HG03442 (cell line): Measurements from ENCODE around the gene HNRNPH3.
"Not testable (repeated sequence)": the region's sequence is repeated elsewhere in the genome, so short reads cannot be mapped to it uniquely, and the experiment has no call there.

Source experiments
- ATAC-seq: cut with Tn5 transposase; IDR thresholded peaks from one replicate; pipeline ENCODE4 v1.9.1; 2021; ENCODE audit warnings: mild to moderate bottlenecking, moderate library complexity; ENCODE audit not compliant: unreplicated experiment

The HNRNPH3 gene

DNA sequence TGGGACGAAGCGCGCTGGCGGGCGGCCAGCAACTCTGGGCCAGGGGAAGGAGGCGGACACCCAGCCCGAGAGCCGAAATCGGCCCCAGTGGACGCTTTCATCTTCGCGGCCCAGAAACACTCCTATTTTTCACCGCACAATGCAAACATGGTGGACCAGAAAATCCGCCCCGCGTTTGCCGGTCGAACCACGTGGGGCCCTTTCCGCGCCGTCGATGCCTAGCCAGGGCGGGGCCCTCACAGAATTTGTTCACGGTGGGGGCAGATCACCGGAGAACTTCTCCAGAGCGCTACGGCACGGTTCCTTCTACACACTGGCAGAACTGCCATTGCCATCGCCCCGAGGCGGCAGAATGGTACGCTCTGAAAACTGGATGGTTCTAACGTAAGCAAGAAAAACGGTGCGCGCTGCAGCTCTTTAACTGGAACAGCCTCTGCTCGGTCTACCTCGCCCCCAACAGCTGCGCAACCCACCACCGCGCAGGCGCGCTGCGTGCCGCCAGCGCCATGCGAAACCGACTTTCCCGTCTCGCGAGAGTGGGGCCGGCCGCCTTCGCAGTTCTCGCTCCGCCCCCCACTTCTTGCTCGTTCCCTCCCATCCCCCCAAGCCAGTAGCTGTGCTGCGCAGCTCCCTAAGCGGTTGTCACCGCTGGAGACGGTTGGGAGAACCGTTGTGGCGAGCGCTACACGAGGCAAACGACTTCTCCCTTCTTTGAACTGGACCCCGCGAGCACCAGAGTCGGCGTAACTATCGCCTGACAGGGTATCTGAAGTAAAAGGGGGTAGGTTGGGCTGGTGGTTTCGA lies at the start of gene HNRNPH3:
Gene HNRNPH3, plus strand, starts transcription at position 610 of the 804 bp plus-strand sequence. CDS start 5,158 bp downstream, outside the sequence.
- ATAC-seq, result peak; percentile 79

DNA sequence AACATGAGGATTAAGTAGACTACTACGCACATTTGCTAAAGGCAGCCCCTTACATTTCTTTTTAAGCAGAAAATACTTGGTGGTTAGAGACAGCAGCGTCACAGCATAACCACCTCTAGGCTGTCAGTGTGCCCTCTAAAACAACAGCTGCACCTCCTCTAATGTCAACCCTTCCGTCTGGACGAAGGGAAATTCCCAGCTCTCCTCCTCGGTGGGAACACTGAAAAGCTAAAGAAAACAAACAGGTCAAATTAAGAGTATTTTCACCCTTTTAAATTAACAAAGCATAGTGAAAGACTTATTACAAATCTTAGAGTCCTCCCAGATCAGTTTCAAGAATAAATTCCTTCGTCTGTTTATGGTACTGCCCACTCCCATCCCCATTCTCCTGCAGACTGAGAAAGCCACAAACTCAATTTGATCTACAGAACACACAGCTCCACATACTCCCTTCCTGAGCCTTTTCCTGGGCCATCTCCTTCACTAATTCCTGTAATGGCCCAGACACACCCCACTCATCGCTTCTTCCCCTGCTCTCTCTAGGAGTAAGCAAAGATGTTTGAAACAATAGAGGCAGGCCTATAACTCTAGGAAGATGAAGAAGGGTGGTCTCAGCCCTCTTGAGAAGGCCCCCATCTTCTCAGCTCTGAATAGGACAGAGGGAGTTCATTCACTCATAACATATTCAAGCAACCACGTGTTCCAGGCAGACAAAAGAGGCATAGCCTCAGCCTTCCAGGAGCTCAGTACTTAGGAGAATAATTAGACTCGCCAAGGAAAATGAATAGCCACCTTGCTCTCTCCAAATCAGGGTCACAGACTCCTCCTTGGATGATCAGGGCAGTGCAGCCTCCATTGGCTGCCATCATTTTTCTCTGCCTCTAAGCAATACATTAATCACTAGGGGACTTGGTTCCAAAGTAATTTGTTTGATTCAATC lies 47.5 kb upstream of the HNRNPH3 start:
- no peak for ATAC-seq

DNA sequence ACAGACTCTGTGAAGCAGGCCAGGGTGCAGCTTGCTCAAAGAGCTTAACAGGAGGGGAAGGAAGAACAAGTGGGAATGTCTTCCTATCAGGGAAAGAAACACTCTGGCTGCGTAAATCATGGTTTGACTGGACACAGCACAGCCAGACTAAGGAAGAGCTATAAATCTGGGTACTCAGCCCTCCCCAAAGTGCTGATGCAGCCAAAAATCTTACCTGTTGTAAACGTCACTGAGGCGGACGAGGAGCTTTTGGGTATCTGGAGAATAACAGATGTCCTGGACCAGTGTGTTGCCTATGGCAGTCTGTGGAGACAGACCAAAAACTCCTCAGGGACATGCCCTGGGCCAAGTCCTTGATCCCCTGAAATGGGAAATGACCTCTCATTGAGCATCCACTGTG lies 43.1 kb upstream of the HNRNPH3 start:
- no peak for ATAC-seq

DNA sequence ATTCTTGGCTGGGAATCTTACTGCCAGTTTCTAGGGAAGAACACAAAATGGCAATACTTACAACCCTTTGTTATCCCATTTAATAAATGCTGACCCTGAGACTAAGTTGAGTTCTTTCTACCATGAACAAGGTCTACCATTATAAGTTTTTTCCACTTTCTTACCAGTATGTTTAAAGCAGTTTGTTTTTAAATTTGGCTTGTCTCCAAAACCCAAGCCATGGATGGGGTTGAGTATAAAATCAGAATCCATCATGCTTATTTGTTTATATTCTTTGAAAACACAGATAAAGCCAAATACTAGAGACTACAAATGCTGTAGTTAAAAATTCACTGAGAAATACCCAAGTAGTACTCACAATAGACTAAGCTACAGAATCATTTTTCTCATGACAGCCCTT lies 41.1 kb upstream of the HNRNPH3 start:
- ATAC-seq, result no peak

- no peak for ATAC-seq
These were observed 34.8 kb upstream of the HNRNPH3 start for GRCh38 chr10:68296843-68297663.

- ATAC-seq, result no peak
These were observed 30.6 kb upstream of the HNRNPH3 start for GRCh38 chr10:68301301-68301700.

GRCh38 chr10:68301790-68302502 lies 29.9 kb upstream of the HNRNPH3 start:
- ATAC-seq, result peak; percentile 60

DNA sequence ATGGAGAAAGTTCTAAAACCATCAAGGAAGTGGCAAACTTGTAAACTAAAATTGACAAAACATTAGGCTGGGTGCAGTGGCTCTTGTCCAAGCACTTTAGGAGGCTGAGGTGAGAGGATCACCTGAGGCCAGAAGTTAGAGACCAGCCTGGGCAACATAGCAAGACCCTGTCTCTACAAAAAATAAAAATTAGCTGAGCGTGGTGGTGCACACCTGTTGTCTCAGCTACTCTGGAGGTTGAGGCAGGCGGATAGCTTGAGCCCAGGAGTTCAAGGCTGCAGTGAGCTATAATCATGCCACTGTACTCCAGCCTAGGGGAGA lies 29.4 kb upstream of the HNRNPH3 start:
- ATAC-seq, result no peak

DNA sequence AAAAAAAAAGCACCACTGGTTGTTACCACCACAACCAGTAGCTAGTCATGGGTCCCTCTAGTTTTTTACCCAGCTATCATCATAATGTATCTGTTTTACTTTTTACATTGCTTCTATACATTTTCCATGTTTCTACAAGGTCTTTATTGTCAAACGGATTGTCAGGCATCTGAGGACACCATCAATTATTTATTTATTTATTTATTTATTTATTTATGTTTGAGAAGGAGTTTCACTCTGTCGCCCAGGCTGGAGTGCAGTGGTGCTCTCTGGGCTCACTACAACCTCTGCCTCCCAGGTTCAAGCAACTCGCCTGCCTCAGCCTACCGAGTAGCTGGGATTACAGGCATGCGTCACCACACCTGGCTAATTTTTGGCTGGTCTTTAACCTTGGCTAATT lies 29.0 kb upstream of the HNRNPH3 start:
- ATAC-seq, result no peak

- ATAC-seq, result no peak
These were observed 27.9 kb upstream of the HNRNPH3 start for GRCh38 chr10:68303849-68304412.

GRCh38 chr10:68305854-68306253 lies 26.0 kb upstream of the HNRNPH3 start:
- no peak for ATAC-seq

GRCh38 chr10:68310531-68310930 lies 21.3 kb upstream of the HNRNPH3 start:
- ATAC-seq, result no peak

DNA sequence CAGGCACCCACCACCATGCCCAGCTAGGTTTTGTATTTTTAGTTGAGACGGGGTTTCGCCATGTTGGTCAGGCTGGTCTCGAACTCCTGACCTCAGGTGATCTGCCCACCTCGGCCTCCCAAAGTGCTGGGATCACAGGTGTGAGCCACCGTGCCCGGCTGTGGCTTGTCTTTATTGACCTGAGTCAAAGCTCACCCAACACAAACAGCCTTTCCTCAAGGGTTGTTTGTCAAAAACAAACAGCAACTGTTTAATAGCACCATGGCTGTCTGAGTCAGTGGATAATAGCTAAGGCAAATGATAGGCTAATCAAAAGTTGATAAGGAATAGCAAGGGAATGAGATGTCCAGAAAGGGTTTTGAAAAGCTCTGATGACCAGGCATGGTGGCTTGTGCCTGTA lies 16.9 kb upstream of the HNRNPH3 start:
- ATAC-seq, result not testable (repeated sequence)

- no peak for ATAC-seq
These were observed 16.3 kb upstream of the HNRNPH3 start for GRCh38 chr10:68315582-68315981.

GRCh38 chr10:68318331-68319059 lies 13.4 kb upstream of the HNRNPH3 start:
- no peak for ATAC-seq

DNA sequence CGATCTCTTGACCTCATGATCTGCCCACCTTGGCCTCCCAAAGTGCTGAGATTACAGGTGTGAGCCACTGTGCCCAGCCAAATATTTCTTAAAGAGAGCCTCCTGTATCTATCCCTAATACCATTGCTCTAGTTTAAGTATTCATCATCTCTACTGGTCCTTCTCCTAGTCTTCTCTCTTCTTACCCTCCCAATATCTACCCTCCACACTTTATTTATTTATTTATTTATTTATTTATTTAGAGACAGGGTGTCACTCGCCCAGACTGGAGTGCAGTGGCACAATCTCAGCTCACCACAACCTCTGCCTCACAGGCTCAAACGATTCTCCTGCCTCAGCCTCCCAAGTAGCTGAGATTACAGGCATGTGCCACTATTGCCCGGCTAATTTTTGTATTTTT lies 7.5 kb upstream of the HNRNPH3 start:
- ATAC-seq, result not testable (repeated sequence)

DNA sequence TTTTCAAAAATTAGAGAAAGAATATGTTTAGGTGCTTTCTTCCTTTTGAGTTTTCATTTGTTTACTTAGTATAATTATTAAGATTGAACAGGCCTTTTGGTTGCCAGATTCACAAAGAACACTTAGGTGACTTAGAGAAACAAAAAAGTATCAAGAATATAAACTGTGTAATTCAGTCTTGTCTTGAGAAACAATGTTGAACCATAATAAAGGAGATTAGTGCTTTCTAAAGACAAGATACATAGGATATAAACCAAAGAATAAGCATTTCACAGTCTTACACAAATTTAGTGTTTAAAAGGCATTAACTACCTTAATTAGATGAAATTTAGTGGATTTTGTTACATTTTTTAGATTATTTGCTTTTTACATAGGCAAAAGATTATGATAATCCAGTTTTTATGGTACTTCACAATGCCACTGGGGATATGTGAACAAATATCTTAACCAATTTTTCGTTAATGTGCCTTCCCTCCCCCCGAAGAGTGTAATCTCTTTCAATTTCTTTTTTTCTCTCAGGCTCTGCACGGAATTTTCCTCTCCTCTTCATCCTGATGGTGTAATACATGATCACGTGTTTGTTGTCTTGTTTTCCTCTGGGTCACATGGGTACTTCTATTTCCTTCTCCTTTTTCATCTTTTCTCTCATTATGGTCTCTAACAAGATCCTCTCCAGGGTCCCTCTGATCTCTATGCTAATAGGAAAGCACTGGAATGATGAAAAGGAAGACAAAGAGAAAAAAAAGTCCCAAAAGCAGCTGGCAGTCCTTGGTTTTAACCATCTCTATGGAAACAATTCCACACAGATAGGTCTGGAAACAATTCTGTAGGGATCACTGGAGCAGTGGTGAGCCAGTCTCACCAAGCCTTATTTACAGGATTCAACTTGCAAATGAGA lies 3.7 kb upstream of the HNRNPH3 start:
- ATAC-seq, result no peak

DNA sequence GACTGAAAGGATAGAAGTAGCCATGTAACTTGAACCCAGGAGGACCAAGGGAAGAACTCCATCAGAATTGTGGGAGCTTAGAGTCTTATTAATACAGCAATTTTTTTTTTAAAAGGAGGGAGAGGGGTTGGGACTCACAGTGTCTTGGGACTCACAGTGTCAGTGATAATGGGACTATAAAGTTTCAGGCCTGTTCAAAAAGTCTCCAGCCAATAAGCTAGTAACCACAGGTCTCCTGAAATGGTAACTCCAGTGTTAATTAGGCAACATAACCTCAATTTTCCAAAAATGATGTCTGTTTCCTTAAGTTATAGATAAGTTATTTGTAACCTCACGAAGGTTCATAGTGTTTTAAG lies 2.4 kb upstream of the HNRNPH3 start:
- no peak for ATAC-seq
